A204.1 (cell line): ENCODE data around the gene ITGA11.

ENCODE experiments used
- FAIRE-seq: peaks from 2 replicates; lab custom pipeline; 2012; peaks lifted over from hg19 to GRCh38; lab: Jason Lieb, UNC

The ITGA11 gene

GRCh38 chr15:68310804-68311463 lies 121.0 kb downstream of the ITGA11 start:
- no peak for FAIRE-seq

- FAIRE-seq: no peak
These were observed 121.7 kb downstream of the ITGA11 start for GRCh38 chr15:68310178-68310803.

DNA sequence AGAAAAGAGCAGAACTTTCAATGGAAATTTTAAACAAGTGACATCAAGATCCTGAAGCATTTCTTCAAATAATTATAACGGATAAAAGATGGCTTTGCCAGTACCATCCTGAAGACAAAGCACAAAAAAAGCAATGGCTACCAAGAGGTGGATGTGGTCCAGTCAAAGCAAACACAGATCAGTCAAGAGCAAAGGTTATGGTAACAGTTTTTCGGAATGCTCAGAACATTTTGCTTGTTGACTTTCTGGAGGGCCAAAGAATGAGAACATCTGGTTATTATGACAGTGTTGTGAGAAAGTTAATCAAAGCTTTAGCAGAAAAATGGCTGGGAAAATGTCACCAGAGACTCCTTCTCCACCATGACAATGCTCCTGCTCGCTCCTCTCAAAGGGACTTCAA lies 122.9 kb downstream of the ITGA11 start:
- FAIRE-seq: no peak

DNA sequence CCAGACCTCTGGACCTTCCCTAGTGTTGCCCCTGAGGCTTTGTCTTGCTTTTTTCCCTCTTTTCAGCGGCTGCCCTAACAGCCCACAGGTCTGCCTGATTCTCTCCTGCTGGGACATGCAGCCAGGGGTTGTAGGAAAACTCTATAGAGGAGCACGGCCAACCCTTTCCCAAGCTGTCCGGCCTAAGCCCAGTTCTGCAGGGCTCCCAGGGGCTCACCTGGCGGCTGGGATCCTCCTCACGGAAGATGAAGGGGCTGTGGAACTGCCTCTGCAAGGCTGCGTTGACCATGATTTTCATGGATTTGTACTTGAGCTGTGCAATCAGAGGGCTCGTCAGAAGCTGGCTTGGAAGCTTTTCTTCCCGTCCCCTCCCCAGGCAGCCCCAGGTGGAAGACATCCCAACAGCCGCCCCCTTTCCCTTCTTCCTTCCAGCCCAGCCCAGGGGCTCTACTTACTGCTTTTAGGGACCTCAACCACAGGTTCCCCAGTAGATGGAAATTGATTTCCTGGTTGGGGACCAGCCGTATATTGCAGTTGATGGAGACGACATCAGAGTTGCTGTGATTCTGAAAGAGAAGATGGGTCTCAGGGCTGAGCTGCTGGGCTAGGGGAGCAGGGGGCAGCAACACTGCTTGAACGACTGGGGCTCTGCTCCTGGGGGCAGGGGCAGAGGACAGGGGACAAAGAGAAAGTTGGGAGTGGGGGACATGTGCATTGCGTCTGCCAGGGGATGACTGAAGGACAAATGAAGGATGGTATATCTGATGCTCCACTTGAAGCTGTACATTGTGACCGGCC lies 124.6 kb downstream of the ITGA11 start:
- FAIRE-seq: no peak

DNA sequence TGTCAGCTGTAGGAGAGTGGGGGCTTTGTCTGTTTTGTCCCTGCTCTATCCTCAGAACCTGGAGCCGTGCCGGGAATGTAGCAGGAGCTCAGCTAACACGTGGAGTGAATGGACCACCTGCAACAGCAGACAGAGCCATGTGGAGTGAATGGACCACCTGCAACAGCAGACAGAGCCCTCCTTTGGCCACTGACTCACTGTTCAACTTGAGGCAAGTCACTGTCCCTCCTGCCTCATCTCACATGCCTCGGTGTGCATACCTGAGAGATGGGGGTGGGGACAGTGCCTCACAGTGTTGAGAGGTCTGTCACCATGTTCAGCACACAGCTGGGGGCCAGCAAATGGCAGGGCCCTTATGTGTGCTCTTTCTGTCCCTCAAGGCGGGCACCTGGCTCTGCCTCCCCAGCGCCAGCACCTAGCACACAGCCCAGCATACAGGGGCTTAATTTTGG lies 126.5 kb downstream of the ITGA11 start:
- FAIRE-seq: no peak

- FAIRE-seq: no peak
These were observed 127.2 kb downstream of the ITGA11 start for GRCh38 chr15:68304589-68305337.

DNA sequence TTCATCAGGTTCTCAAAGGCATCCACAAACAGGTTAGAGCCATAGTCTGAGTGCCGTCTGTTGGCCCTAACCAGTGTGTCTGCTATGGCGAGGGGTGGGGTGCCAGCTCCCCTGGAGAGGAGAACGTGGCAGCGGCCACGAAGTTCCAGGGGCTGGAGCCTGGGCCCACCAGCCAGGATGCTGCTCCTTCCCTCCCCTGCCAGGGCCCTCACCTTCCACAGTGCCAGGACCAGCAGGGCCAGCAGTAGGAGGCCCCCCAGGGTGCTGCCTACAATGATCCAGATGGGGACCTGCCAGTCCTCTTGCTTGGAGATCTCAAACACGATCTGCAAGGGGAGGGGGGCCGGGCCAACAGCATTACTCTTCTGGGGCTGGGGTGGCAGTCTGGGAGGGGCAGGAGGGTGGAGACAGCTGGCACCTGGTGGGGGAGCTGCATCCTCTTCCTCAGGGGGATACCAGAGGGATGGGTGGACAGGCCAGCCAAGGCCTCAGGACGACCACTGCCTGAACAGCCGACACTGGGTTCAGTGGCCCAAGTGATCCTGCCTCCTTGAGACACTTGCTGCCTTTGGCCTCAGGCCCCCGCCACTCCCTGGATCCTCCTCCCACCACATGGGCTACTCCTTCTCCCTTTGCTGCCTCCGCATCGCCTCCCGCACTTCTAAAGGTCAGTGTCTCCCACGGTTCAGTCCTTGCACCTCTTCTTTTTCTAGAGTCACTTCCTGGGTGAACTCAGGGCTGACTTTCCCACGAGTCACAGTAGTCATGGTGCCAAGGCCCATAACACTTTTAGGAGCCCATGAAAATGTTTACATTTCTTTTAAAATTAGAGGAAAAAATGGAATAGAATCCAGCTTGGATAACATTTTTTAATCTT lies 128.2 kb downstream of the ITGA11 start:
- FAIRE-seq: no peak

DNA sequence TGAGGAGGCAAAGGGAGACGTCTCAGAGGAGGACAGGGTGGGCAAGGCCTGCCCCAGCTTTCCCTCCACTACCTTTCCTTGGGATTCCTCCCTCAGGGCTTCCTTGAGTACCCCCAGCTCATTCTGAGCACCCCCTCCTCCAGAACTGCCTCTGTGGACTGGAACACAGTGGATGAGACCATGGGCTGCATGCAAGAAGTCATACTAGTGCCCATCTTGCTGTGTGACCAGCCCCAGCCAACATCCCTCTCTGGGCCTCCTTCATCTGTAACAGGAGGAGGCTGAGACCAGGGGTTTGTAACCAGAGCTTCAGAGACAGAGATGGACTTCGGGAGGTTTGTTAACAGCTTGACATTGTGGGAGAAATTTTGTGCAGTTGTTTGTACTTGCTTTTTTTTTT lies 128.8 kb downstream of the ITGA11 start:
- FAIRE-seq: no peak

- FAIRE-seq: no peak
These were observed 129.2 kb downstream of the ITGA11 start for GRCh38 chr15:68302729-68303128.

DNA sequence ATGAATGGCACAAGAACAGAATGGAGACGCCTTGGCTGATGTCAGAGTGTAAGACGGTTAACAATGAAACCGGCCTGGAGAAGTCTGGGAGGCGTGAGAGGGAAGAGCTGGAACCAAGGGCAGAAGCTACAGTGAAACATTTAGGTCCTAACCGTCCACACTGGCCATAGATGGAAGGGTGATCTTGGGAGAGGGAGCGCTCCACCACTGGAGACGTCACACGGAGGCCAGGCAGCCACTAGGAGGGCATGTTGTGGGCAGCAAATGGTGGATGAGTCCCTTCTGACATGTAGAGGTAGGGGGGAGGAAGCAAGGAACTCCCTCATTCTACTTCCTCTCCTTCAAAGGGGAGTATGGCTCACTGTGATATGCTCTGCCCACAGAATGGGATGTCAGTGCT lies 130.7 kb downstream of the ITGA11 start:
- no peak for FAIRE-seq

GRCh38 chr15:68300115-68300940 lies 131.6 kb downstream of the ITGA11 start:
- FAIRE-seq: no peak

DNA sequence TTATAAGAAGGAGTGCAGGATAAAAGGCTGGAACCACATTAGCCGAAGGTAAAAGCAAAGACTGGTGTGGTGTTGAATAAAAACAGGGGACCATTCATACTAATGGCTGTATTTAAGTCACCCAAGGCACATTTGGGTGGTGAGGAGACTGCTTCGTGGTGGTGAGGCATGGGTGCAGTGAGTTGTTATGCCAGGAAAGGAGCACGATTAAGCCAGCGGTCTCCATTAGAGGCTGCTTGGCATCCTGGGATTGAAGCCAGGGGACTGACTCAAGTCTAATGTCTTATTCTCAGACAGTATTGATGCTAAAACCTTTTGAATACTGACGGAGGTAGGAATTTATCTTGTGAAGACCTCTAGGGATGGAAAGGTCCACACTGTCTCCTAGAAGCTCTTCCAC lies 132.5 kb downstream of the ITGA11 start:
- no peak for FAIRE-seq

GRCh38 chr15:68298882-68299381 lies 133.0 kb downstream of the ITGA11 start:
- no peak for FAIRE-seq

DNA sequence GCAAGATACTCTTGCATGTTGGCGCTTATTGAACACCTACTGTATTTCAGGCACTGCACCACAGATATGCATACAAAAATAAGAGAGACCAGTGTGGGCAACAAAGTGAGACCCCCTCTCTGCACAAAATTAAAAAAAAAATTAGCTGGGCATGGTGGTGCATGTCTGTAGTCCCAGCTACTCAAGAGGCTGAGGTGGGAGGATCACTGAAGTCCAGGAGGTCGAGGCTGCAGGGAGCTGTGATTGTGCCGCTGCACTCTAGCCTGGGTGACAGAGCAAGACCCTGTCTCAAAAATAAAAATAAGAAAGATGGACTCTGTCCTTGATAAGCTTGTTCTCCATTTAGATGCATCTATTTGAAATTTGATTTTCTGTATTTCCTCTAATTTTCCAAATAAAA lies 133.6 kb downstream of the ITGA11 start:
- FAIRE-seq: no peak

GRCh38 chr15:68295014-68295805 lies 136.8 kb downstream of the ITGA11 start:
- FAIRE-seq: no peak

- no peak for FAIRE-seq
These were observed 139.0 kb downstream of the ITGA11 start for GRCh38 chr15:68292967-68293366.

DNA sequence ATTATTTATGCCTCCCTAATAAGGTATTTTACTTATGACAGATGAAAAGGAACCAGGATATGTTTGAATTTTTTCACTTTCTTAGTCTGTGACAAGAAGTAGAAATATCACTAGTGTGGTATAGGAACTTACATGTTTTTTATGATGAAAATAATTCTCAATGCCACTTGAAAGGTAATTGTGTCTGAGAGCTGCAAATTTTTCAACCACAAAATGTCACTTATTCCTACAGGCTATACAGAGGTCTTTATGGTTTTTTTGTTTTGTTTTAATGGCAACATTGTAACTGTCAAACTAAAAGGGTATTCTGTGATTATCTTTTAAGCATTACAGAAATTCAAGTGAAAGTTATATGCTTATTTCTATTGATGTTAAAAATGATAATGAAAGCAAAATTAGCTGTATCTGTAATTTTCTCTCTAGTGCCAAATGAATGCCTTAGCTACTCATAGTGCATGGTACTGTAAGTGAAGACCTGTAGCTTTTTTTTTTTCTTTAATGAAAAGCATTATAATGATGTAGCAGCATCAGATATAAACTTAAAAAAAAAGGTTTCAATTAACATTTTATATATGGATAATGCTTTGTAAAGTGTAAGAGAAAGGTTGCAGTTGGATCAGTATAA lies 139.7 kb downstream of the ITGA11 start:
- no peak for FAIRE-seq

DNA sequence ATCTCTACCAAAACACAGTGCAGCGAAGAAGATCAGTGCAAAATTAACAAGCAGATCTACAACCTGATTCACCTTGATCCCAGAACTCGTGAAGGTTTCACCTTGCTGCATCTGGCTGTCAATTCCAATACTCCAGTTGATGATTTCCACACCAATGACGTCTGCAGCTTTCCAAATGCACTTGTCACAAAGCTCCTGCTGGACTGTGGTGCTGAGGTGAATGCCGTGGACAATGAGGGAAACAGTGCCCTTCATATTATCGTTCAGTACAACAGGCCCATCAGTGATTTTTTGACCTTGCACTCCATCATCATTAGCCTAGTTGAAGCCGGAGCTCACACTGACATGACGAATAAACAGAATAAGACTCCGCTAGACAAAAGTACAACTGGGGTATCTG lies 141.2 kb downstream of the ITGA11 start:
- FAIRE-seq: no peak
